Stimulated activated CD8-positive, alpha-beta memory T cell treated with anti-CD3 and anti-CD28 coated beads, Interleukin-7, amount 100 ng/mL, for 4 hours (primary cell): ENCODE data around the gene USP6NL.
"Not testable (repeated sequence)": the region's sequence is repeated elsewhere in the genome, so short reads cannot be mapped to it uniquely, and the experiment has no call there.

Experiments
- DNase-seq, 2 donors: peaks; one replicate each; pipeline ENCODE4 v3.0.0-alpha.2; 2020; ENCODE audit warnings: low read depth in 2 of 2

Gene USP6NL

GRCh38 chr10:11444531-11445228 lies 166.8 kb downstream of the USP6NL start:
- DNase-seq: no peak

DNA sequence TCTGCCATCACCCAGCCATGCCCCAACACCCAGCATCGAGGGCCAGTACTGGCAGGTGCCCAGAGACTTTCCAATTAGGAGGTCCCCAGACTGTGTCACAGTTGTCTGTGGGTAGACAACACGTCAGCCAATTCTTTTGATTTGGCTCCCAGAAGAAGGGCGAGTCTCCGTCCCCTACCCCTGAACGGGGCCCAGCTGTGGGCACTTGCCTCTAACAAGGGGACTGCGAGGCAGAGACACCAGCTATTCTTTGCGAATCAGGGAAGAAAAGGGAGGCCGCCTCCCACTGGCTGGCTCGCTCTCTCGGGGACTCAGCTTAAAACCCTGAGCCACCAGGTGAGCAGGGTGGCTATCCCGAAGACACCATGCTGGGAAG lies 167.3 kb downstream of the USP6NL start:
- DNase-seq: no peak

- DNase-seq: no peak
These were observed 167.8 kb downstream of the USP6NL start for GRCh38 chr10:11443468-11444154.

DNA sequence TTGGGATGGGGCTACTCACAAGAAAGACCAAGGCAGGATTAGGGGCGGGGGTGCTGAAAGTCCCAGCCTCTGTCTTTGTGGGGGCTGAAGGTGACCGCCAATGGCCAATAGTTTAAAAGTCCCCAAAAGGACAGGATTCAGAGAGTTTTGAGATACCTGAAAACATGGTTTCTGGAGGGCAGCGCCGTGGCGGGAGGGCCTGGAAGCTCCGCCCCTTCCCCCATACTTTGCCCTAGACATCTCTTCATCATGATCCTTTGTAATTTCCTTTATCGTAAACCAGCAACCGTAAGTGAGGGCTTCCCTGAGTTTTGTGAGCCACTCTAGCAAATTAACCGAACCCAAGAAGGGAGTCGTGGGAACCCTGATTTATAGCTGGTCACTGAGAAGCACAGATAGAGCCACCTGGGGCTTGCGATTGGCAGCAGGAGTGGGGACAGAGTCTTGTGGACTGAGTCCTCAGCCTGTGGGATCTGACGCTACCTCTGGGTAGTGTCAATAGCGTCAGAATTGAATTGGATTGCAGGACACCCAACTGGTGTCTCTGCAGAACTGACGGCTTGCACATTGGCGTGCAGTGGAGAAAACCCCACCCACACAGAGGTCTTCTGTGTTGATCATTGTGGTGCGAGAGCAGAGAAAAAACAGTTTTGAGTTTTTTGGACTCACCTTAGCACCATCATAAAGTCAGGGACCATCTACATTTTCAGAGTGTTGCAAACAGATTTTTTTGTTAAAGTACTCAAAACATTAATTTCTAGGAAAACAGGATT lies 169.3 kb downstream of the USP6NL start:
- DNase-seq: no peak

DNA sequence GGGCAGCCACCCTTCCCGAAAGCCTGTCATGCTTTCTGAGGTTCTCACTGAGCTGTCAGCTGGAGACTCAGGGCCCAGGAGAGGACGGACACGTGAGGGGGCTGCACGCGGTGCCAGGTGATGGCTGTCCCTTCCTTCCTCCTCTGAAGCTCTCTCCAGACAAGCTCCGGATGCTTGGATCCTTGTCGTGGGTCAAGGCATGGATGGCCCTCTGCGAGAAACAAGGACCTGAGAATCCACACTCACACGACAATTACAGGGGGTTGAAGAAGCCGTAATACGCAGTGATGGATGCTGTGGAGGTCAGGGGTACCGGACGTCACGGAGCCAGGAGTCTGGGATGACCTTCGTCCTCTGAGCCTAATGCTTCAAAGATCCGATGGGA lies 170.3 kb downstream of the USP6NL start:
- no peak for DNase-seq

DNA sequence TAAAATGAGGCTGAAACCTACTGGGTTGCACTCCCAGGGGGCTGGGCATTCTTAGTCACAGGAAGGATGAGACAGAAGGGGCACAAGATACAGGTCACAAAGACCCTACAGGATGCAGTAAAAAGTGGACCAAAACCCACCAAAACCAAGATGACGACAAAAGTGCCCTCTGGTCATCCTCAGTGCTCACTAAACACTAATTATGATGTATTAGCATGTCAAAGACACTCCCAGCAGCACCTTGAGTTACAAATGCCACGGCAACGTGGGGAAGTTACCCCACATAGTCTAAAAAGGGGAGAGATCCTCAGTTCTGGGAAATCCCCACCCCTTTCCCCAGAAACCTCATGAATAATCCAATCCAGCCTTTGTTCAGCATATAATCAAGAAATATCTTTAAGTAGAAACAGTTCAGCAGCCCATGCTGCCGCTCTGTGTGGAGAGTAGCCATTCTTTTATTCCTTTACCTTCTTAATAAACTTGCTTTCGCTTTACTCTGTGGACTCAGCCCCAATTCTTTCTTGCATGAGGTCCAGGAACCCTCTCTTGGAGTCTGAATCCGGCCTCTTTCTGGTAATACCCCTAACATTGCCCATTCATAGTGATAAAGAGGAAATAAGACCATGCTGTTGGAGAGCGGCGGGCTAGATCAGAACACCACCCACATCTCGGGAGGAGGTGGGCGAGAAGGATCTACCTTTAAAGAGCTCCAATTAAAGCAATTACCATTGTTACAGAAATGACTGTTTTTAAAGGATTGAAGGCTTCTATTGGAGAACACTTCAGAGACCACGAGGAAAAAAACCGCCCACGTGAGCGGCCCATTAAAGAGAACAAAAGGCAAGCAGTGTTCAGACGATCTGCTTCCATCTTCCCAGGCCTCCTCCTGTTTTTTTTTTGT lies 170.9 kb downstream of the USP6NL start:
- no peak for DNase-seq

- no peak for DNase-seq
These were observed 171.9 kb downstream of the USP6NL start for GRCh38 chr10:11439523-11440053.

DNA sequence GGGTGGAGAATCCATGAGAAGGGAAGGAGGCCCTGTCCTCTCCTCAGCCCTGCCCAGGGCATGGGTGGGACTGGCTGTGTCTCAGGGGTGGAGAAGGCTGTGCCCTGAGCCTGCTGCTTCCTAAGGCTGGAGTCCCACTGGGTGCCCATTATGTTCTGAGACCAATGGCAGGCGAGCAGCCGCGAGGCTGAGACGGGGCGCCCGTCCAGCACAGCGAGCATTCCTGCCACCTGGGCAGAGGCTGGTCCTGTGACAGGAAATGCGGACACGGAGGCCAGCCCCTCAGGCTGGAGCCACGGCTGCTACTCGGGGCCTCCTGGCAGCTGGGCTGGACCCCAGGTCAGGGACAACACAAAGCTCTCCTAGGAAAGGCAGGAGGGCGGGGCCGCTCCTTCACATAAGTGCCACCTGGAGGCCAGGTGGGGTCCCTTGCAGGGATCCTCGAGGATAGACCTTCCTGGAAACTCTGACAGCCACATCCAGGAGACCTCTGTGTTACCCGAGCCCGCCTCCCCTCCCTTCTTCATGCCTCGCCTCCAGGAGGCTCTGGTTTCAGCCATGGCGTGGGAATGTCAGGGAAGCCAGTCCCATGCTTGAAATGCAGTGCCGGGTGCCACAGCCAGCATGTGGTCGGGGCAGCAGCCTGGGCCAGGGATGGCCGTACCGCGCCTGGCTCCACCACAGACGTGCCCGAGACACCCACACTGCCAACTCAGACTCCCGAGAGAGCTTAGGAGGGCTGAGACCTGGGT lies 173.9 kb downstream of the USP6NL start:
- DNase-seq: no peak

DNA sequence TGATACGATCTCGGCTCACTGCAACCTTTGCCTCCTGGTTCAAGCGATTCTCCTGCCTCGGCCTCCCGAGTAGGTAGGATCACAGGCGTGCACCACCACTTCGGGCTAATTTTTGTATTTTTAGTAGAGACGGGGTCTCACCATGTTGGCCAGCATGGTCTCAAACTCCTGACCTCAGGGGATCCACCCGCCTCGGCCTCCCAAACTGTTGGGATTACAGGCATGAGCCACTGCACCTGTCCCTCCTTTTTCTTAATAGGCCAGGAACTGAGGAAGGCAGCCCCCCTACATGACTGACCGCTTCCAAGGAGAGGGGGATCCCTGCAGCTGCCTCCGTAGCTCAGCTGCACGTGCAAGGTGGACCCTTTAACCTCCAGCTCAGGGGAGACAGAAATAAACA lies 175.0 kb downstream of the USP6NL start:
- not testable (repeated sequence) for DNase-seq

DNA sequence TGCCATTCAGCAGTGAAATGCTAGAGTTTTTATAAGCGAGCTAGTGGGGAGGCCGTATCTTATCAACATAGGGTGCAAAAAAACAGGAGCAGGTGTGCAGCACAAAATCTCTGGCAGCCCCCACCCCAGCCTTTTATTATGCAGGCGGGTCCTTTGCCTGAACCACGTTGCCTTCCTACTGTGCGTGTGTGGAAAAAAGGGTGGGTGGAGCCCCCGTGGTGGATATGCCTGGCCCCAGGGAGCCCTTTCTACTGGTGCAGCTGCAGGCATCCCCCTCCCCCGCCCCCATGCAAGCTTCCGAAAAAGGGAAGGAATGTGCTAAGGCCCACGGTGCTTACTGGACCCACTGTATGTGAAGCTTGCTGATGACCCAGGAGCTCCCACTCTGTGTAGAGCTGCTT lies 175.9 kb downstream of the USP6NL start:
- no peak for DNase-seq

GRCh38 chr10:11434324-11434723 lies 177.1 kb downstream of the USP6NL start:
- DNase-seq: no peak

DNA sequence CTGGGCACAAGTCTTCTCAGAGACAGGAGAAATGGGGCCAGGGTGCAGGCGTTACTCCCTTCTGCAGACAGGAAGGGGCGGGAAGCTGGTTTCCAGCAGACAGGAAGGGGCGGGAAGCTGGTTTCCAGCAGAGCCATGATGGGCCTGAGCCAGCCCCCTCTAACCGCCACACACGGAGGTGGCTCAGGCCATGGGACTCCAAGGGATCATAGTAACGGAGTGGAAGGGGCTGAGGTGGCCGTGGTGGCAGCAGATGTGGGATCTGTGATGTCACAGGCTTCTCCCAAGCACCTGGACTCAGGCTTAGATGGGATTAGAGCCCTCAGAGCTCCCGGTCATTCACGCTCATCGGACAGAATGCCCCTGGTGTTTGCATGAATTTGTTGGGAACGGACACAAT lies 177.8 kb downstream of the USP6NL start:
- DNase-seq: no peak

GRCh38 chr10:11431216-11431555 lies 180.3 kb downstream of the USP6NL start:
- no peak for DNase-seq

DNA sequence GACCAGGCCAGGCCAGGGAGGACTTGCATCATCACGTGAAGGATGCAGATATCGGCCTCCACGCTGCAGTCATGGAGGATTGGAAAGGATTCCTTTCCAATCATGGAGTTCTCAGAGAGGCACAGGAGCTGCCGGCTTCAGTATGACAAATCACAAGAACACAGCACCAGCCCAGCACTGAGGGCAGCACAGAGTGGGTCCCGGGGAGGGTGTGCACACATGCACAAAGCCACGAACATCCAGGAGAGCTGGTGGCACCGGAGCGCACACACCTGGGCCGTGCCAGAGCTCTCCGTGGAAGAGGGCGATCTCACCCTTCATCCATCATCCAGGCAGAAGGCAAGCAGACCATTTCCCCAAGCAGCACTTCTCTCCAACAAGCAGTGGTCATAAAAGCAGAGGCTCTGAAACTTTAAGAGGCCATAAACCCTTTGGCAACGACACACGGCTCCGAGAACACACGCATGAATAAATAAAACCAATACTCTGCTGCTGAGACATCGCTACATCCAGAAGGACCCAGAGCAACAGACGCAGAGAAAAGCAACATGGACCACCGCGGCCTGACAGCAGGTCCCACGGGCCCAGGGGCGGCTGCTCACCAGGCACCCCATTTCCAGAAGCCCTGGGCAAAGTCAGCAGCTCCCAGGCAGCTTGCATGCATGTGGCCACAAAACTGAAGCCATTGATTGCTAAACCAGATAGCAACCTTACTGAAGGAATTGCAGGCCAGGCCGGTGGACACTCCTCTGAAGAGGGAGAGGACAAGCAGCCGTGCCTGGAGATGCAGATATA lies 180.8 kb downstream of the USP6NL start:
- no peak for DNase-seq

DNA sequence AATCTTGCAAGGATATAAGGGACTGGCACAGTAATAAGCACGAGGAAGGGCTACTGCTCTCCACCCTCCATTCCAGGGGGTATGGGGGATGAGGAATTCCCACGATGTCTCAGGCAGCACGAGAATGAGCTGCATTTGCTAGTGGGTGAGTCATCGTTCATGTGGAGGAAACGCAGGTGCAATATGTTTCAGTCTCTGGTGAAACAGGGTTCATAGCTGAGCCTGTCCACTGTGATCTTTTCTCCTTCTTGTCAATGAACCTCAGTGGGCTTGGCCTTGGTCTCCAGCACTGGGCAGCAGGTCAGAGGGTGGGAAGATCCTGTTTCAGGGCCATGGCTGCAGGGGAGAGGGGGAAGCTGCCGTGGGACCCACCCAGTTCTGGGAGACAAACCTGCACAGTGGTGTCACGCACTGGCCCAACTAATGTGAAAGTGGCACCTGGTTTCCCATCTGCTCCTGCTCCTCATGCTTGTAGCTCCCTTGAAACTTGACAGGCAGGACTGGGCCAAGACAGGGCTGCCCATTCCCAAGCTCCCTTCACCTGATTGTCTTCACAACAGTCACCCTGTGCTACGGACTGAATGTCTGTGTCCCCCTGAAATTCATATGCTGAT lies 181.9 kb downstream of the USP6NL start:
- no peak for DNase-seq

DNA sequence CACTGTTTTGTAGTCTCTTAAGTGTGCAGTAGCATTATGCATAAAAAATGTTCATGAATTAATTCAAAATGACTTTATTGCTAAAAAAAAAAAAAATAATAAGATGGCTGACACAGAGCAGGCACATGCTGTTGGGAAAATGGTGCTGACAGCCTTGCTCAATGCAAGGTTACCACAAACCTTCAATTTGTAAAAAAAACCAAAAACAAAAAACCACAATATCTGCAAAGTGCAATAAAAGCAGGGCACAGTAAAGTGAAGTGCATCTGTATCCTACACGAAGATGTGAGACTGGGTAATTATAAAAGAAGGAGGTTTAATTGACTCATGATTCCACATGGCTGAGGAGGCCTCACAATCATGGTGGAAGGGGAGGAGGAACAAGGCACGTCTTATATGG lies 185.8 kb downstream of the USP6NL start:
- DNase-seq: no peak

DNA sequence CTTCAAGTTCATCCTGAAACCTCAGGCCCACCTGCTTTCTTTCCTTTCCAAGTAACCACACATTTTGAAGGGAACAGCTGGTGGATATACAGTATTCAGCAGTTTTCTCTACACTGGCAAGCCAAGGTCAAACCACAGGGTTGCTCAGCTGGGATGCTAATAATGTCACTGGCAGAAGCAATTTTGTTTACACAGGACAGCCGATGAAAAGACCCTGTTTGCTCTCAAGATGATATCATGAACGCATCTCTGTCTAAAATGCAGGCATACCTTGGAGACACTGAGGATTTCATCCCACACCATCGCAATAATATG lies 186.2 kb downstream of the USP6NL start:
- no peak for DNase-seq

- DNase-seq: no peak
These were observed 186.8 kb downstream of the USP6NL start for GRCh38 chr10:11424456-11425295.

DNA sequence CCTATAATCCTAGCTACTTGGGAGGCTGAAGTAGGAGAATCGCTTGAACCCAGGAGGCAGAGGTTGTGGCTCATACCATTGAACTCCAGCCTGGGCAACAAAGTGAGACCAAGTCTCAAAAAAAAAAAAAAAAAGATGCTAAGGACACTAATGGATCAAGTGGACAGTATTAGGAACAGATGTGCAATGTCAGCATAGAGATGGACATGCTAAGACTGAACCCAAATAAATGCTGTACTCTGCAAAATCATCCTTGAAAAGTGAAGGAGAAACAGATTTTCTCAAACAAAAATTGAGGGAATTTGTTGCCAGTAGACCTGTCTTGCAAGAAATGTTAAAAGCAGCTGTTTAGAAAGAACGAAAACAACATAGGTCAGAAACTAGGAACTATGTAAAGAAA lies 194.5 kb downstream of the USP6NL start:
- DNase-seq: no peak
